ENCODE measurements around the gene DUOXA2.
"Not testable (repeated sequence)": the region's sequence is repeated elsewhere in the genome, so short reads cannot be mapped to it uniquely, and the experiment has no call there.

DUOXA2 gene

GRCh38 chr15:45114076-45114750 lies at the start of gene DUOXA2, which contains the start of gene DUOX2:
TSS of gene DUOXA2 (plus strand) at chr15:45114326. CDS start at chr15:45114606, 280 bp downstream.
TSS of gene DUOX2 (minus strand) at chr15:45114172. CDS start at chr15:45113411, 761 bp downstream.
- peak in 1 of 2 experiments; percentile 40 for DNase-seq

- DNase-seq, result no peak
Measured at GRCh38 chr15:45064386-45064785, 49.7 kb upstream of the DUOXA2 start.

DNA sequence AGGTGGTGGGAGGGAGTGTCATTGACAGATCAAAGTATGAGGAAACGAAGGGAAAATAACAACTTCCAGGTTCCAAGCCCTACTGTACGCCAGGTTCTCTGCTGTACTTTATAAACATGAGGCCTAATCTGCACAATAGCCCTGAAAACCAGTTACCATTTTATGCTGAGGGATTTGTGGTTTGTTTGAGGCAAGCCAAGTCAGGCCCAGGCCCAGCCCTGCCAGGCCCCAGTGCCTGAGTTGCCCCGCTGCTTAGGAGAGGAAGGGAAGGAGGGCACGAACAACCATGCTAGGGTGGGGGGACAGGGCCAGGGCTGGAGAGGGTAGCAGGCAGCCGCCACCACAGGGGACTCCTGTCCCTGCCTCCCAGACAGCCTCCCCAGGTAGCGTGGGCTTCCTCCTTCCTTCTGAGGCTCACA lies 44.2 kb upstream of the DUOXA2 start:
- not testable (repeated sequence) for DNase-seq

DNA sequence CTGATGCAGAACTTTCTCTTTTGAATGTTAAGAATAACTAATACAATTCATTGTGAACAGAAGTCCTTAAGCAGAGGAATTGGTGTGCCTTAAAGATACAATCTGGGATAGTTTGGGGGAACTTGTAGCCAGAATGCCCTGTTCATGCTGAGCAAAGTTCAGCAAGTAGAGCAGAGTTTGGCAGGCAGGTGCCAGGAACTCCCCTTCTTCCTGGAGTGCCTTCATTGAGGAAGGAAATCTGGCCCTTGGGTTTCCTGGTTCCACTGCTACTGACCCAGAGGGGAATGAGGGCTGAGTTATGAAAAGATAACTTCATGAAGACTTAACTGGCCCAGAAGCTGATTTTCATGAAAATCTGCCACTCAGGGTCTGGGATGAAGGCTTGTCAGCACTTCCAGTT lies 40.5 kb upstream of the DUOXA2 start:
- not testable (repeated sequence) for DNase-seq

DNA sequence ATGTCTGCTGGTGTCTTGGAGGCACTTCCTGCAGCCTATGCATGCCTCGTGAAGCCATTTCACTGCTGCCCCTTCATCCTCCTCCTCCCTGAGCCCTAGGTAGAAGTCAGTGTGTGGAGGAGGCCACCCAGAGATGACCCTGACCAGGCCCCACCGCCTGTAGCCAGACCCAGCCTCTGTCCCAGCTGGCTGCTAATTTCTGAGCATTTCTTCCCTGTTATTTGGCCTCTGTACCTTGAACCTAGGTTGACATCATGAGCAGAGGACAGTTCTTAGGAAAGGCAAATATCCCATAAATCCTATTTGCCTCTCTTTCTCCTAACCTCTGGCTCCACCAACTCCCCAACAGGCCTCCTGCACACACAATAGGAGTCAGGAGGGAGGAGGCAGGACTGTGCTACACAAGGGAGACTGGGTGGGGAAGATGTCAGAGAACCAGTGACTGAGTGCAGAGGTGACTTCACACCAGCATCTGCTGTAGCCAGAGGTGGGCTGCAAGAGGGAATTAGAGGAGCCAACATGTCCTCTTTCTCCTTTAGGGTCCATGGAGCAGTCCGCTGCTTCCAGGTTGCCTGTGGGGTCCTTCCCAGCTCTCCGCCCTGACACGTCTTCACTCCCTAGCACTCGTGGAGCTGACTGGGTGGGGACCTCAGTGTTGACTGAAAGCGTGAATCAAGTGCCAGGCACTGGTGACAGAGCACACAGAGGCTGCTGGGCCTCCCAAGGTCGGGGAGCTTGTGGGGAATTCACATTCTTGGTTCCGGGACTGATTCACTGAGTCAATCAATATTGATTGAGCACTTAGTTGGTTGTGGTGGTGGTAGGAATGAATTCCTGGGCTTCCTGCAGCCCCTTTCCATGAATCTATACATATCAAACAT lies 38.4 kb upstream of the DUOXA2 start:
- DNase-seq, result not testable (repeated sequence)

DNA sequence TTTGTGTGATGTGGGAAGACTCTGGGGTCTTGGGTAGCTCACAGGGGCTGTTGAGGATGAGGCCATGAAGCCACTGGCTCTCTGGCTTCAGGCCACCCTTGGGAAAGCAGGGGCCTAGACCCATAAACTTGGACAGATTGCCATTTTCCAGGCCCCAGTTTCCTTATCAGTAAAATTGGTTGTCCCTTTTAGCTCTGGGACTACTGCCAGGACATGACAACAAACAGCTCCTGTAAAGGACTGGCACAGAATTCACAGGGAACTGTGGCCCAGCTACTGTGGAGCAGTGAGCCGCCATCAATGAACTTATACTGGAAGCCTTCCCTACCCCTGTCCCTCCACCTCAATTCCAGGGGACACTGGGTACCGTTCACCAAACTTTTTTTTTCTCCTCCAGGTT lies 36.7 kb upstream of the DUOXA2 start:
- not testable (repeated sequence) for DNase-seq

GRCh38 chr15:45079201-45079600 lies 34.9 kb upstream of the DUOXA2 start:
- DNase-seq, result peak; percentile 97 to 98

GRCh38 chr15:45079628-45080246 lies 34.4 kb upstream of the DUOXA2 start:
- not testable (repeated sequence) for DNase-seq

GRCh38 chr15:45080593-45080992 lies 33.5 kb upstream of the DUOXA2 start:
- not testable (repeated sequence) for DNase-seq

- DNase-seq, result not testable (repeated sequence)
Measured at GRCh38 chr15:45082412-45082811, 31.7 kb upstream of the DUOXA2 start.

- no peak for DNase-seq
Measured at GRCh38 chr15:45083223-45083622, 30.9 kb upstream of the DUOXA2 start.

DNA sequence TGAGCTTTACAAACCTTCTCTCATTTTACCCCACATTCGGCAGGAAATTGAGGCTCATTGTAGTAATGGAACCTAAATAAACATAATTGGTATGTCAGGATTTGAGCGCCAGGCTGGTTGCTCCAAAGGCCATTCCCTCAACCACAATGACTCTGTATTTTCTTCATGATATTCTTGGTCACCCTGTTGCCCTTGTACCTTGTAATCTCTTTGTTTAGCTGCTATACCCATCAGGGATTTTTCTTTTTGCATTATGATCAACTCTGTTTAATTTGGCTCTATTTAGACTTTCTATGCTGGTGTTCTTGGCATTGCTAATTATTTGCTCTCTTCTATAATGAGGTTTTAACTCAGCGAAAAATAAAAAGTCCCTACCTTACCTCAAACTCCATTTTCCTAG lies 30.0 kb upstream of the DUOXA2 start:
- DNase-seq, result no peak

- DNase-seq, result peak in 1 of 2 experiments; percentile 20
Measured at GRCh38 chr15:45087513-45087912, 26.6 kb upstream of the DUOXA2 start.

- no peak for DNase-seq
Measured at GRCh38 chr15:45088801-45089711, 25.1 kb upstream of the DUOXA2 start.

- DNase-seq, result no peak
Measured at GRCh38 chr15:45089712-45090373, 24.3 kb upstream of the DUOXA2 start.

DNA sequence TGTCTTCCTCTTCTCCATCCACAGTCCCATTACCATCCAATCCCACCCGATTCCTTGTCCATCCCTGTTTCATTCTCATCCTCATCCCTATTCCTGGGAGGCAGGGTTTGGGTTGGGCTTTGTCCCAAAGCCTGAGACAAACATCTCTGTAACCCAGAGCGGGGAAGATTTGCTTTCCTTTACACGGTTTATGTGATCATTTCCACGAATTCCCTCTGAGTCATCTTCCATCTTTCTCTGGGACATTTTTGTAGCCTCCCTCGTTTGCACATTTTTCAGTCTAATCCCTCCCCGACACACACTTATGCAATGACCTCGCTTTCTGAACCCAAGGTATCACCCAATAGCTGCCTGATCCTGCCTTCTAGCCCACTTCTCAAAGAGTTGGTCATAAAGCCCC lies 23.0 kb upstream of the DUOXA2 start:
- no peak for DNase-seq

DNA sequence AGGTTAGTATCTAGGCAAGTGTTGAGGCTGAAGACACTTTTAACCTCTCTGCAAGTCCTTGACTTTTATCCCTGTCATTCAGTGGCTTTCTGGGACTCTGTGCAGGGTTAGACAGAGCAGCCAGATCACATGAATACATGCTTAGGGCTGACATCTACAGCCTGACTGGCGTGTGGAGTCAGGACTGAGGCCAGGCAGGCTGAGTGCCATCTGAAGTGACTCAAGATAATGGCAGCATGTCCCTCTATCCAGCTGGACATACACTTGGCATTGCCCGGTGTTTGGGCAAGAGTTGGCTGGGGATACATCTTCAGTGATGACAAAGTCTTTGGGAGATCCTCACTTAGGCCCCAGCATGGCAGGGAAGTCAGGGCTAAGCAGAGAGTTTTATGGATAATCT lies 22.6 kb upstream of the DUOXA2 start:
- DNase-seq, result no peak

GRCh38 chr15:45093013-45093412 lies 21.1 kb upstream of the DUOXA2 start:
- DNase-seq, result no peak

- no peak for DNase-seq
Measured at GRCh38 chr15:45093622-45094357, 20.3 kb upstream of the DUOXA2 start.

DNA sequence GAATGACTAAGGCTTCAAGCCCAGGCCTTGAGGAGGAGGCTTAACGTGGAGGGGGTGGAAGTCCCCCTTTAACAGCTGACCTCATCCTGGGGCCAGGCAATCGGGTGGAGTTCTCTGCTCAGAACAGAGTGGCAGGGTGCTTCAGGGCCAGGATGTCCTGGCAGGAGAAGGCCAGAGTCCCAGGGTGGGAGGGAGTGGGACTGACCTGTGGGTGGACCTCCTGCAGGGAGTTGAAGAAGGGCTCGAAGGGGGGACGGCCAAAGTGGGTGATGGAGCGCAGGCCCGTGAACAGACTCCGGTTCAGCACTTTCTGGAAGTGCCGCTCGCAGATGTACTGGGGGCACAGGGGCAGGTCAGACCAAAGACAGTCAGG lies 19.8 kb upstream of the DUOXA2 start:
- DNase-seq, result no peak

DNA sequence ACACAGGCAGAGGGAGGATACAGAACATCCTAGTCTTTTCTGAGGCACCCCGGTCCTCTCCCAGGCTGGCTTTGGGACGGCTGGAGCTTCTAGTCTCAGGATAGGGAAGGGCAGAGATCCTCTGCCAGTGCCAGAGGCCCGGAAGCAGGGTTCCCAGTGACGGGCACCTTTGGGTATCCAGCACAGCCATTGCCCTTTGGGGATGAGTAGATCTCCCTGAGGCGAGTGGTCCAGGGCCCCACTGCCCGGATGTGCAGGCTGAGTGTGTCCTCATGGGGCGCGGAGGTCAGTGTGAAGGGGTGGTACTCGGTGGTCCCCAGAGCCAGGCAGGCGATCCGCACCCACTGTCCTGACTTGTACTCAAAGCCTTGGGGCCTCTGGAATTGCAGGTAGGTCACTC lies 18.5 kb upstream of the DUOXA2 start:
- no peak for DNase-seq

Measured in NCI-H524 (cell line).